ENCODE data around the gene TMEM182. TPM values are rescaled to one million over a fixed set of nuclear protein-coding genes. Genes with fewer than 3 reads are reported as not detected.

TMEM182 gene
- total and polyA plus RNA-seq, 2 donors (not counting 1 experiment from before 2014, with no cell fraction given): 2.8 to 2.9 TPM

GRCh38 chr2:102843764-102844443 is 82.1 kb downstream of the TMEM182 start:
- Histone ChIP-seq H3K36me3 (ENCODE audit: control insufficient read depth, insufficient read depth, low read length) (no peaks in the 10 kb centered on the region), H3K27me3 (ENCODE audit: control insufficient read depth, insufficient read depth, low read length) (no peaks in the 10 kb centered on the region), H2AFZ (ENCODE audit: low read length) (no peak overlapping the region), H3K9ac (ENCODE audit: insufficient read depth, low read length) (no peak overlapping the region), H3K4me1 (ENCODE audit: control insufficient read depth, extremely low read depth, insufficient read depth, low read length) (no peaks in the 10 kb centered on the region), H3K9me3 (ENCODE audit: control insufficient read depth, insufficient read depth, low read depth, low read length) (no peaks in the 10 kb centered on the region), H3K4me3 (replicated peaks in 1 of 4; ENCODE audit: control extremely low read depth in 1 of 4, insufficient read depth in 1 of 4, low read depth in 3 of 4, low read length in 4 of 4) (no peak overlapping the region), H3K4me2 (ENCODE audit: extremely low read depth, insufficient read depth, low read length) (no peak overlapping the region), H3K79me2 (ENCODE audit: control insufficient read depth, insufficient read depth, low read length) (no peaks in the 10 kb centered on the region), H3K27ac (ENCODE audit: insufficient read depth, low read length) (no peak overlapping the region), H4K20me1 (ENCODE audit: control insufficient read depth, extremely low read depth, insufficient read depth, low read length) (no peaks in the 10 kb centered on the region)
- TF ChIP-seq CTCF (conservative IDR thresholded peaks at IDR 0.05 in 1 of 2, IDR thresholded peaks at IDR 0.05 in 1 of 2; ENCODE audit: low read depth in 1 of 2, low read length in 2 of 2) (no peak), EZH2 (IDR thresholded peaks at IDR 0.05; ENCODE audit: low read length, missing control alignments) (no peak)
- DNase-seq (ENCODE audit: low read depth in 2 of 2): no peak

GRCh38 chr2:102844911-102845310 is 83.1 kb downstream of the TMEM182 start:
- Histone ChIP-seq H3K4me2 (ENCODE audit: extremely low read depth, insufficient read depth, low read length) (no peak overlapping the region), H4K20me1 (ENCODE audit: control insufficient read depth, extremely low read depth, insufficient read depth, low read length) (no peaks in the 10 kb centered on the region), H3K9me3 (ENCODE audit: control insufficient read depth, insufficient read depth, low read depth, low read length) (no peaks in the 10 kb centered on the region), H3K36me3 (ENCODE audit: control insufficient read depth, insufficient read depth, low read length) (no peaks in the 10 kb centered on the region), H3K79me2 (ENCODE audit: control insufficient read depth, insufficient read depth, low read length) (no peaks in the 10 kb centered on the region), H3K9ac (ENCODE audit: insufficient read depth, low read length) (no peak overlapping the region), H3K27me3 (ENCODE audit: control insufficient read depth, insufficient read depth, low read length) (no peaks in the 10 kb centered on the region), H3K4me1 (ENCODE audit: control insufficient read depth, extremely low read depth, insufficient read depth, low read length) (no peaks in the 10 kb centered on the region), H3K27ac (ENCODE audit: insufficient read depth, low read length) (no peak overlapping the region), H2AFZ (ENCODE audit: low read length) (no peak overlapping the region), H3K4me3 (replicated peaks in 1 of 4; ENCODE audit: control extremely low read depth in 1 of 4, insufficient read depth in 1 of 4, low read depth in 3 of 4, low read length in 4 of 4) (no peak overlapping the region)
- no peak for DNase-seq (ENCODE audit: low read depth in 2 of 2)
- no peak for TF ChIP-seq EZH2 (IDR thresholded peaks at IDR 0.05; ENCODE audit: low read length, missing control alignments)
- no peak for TF ChIP-seq CTCF (conservative IDR thresholded peaks at IDR 0.05 in 1 of 2, IDR thresholded peaks at IDR 0.05 in 1 of 2; ENCODE audit: low read depth in 1 of 2, low read length in 2 of 2)

- Histone ChIP-seq H3K4me1 (ENCODE audit: control insufficient read depth, extremely low read depth, insufficient read depth, low read length) (no peaks in the 10 kb centered on the region), H2AFZ (ENCODE audit: low read length) (no peak overlapping the region), H3K9ac (ENCODE audit: insufficient read depth, low read length) (no peak overlapping the region), H3K79me2 (ENCODE audit: control insufficient read depth, insufficient read depth, low read length) (no peaks in the 10 kb centered on the region), H3K9me3 (ENCODE audit: control insufficient read depth, insufficient read depth, low read depth, low read length) (no peaks in the 10 kb centered on the region), H3K36me3 (ENCODE audit: control insufficient read depth, insufficient read depth, low read length) (no peaks in the 10 kb centered on the region), H3K4me3 (replicated peaks in 1 of 4; ENCODE audit: control extremely low read depth in 1 of 4, insufficient read depth in 1 of 4, low read depth in 3 of 4, low read length in 4 of 4) (peak overlapping the region in 1 of 4 experiments; percentile 7), H3K27ac (ENCODE audit: insufficient read depth, low read length) (no peak overlapping the region), H4K20me1 (ENCODE audit: control insufficient read depth, extremely low read depth, insufficient read depth, low read length) (no peaks in the 10 kb centered on the region), H3K27me3 (ENCODE audit: control insufficient read depth, insufficient read depth, low read length) (no peaks in the 10 kb centered on the region), H3K4me2 (ENCODE audit: extremely low read depth, insufficient read depth, low read length) (no peak overlapping the region)
- peak; percentile 53 to 55 for DNase-seq (ENCODE audit: low read depth in 2 of 2)
- TF ChIP-seq EZH2 (IDR thresholded peaks at IDR 0.05; ENCODE audit: low read length, missing control alignments): no peak
- TF ChIP-seq CTCF (conservative IDR thresholded peaks at IDR 0.05 in 1 of 2, IDR thresholded peaks at IDR 0.05 in 1 of 2; ENCODE audit: low read depth in 1 of 2, low read length in 2 of 2): no peak
Measured at GRCh38 chr2:102848366-102848839, 86.6 kb downstream of the TMEM182 start.
